OCI-LY1 (cell line): ENCODE measurements around the gene ELK4.
A peak's percentile ranks its signal among the peaks of the same experiment; 100 is the strongest.

Experiments
- EZH2 ChIP-seq: fragments of 200-600 bp; sonication (generic), shearing (Covaris generic); IDR thresholded peaks from 2 replicates; pipeline ENCODE4 v1.8.0; 2017; ENCODE audit warnings: borderline replicate concordance, mixed run types, mild to moderate bottlenecking, antibody characterized with exemption, low read length, moderate library complexity, mixed read lengths
- TF ChIP-seq, protein P1 (sequence below): fragments of 200-600 bp; sonication (generic), shearing (Covaris generic); IDR thresholded peaks from 2 replicates; pipeline ENCODE4 v1.5.1; 2017; ENCODE audit warnings: mild to moderate bottlenecking, antibody characterized with exemption, low read length, moderate library complexity, mixed read lengths

DNA sequence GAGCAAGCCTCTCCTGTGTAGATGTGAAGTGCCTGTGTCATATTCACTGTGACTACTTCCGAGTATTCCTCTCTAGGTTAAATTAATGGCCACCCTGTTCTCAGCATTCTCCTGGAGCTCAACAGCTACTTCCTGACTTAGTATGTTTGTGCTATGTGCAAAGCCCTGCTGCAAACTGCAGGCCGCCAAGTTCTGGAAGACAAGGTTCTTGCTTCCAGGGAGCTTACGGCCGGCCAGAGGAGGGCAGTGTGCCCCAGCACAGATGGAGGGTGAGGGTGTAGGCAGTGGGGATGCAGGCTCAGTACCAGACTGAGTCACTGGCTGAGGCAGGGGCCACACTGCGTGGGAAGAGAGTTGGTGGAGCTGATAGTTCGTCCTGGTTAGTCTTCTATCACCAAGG is 43.2 kb downstream of the ELK4 start:
- TF ChIP-seq, protein P1, sequence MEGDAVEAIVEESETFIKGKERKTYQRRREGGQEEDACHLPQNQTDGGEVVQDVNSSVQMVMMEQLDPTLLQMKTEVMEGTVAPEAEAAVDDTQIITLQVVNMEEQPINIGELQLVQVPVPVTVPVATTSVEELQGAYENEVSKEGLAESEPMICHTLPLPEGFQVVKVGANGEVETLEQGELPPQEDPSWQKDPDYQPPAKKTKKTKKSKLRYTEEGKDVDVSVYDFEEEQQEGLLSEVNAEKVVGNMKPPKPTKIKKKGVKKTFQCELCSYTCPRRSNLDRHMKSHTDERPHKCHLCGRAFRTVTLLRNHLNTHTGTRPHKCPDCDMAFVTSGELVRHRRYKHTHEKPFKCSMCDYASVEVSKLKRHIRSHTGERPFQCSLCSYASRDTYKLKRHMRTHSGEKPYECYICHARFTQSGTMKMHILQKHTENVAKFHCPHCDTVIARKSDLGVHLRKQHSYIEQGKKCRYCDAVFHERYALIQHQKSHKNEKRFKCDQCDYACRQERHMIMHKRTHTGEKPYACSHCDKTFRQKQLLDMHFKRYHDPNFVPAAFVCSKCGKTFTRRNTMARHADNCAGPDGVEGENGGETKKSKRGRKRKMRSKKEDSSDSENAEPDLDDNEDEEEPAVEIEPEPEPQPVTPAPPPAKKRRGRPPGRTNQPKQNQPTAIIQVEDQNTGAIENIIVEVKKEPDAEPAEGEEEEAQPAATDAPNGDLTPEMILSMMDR = peak; percentile 67
- no peak for TF ChIP-seq EZH2
